Neural cell (in vitro differentiated cells): Measurements from ENCODE around the gene NCBP3. TPM values are rescaled to one million over a fixed set of nuclear protein-coding genes. Genes with fewer than 3 reads are reported as not detected.

Source experiments
- H2AFZ ChIP-seq: fragments of 200-600, 300-800 bp; sonication (generic), shearing (Covaris generic); 2 replicates; pipeline ENCODE4 v1.6.0; 2014; ENCODE audit warnings: low read depth, mild to moderate bottlenecking, antibody characterized with exemption, low read length, moderate library complexity
- H3F3A ChIP-seq: fragments of 200-600 bp; shearing (Covaris generic); 2 replicates; pipeline ENCODE4 v1.6.1; 2016; ENCODE audit warnings: mild to moderate bottlenecking, moderate library complexity, mixed read lengths, antibody characterized with exemption, low read length; ENCODE audit not compliant: insufficient read depth, poor library complexity, severe bottlenecking
- H3K27ac ChIP-seq: fragments of 200-600, 300-800 bp; sonication (generic), shearing (Covaris generic); 2 replicates; pipeline ENCODE4 v1.5.1; 2014; ENCODE audit warnings: mild to moderate bottlenecking, low read length, moderate library complexity
- H3K27me3 ChIP-seq: fragments of 300-800, 200-600 bp; sonication (generic), shearing (Covaris generic); 2 replicates; pipeline ENCODE4 v1.6.0; 2014; ENCODE audit warnings: mild to moderate bottlenecking, low read depth, low read length, moderate library complexity; ENCODE audit not compliant: insufficient read depth
- H3K36me3 ChIP-seq: fragments of 300-800, 200-600 bp; sonication (generic), shearing (Covaris generic); 2 replicates; pipeline ENCODE4 v1.5.1; 2014; ENCODE audit warnings: mild to moderate bottlenecking, antibody characterized with exemption, low read length, moderate library complexity; ENCODE audit not compliant: insufficient read depth
- H3K4me2 ChIP-seq: fragments of 300-800, 200-600 bp; sonication (generic), shearing (Covaris generic); 2 replicates; pipeline ENCODE4 v1.6.0; 2014; ENCODE audit warnings: mild to moderate bottlenecking, low read length
- H3K4me3 ChIP-seq: fragments of 300-800, 200-600 bp; sonication (generic), shearing (Covaris generic); 2 replicates; pipeline ENCODE4 v1.5.1; 2014; ENCODE audit warnings: mild to moderate bottlenecking, low read length, moderate library complexity
- H3K79me2 ChIP-seq: fragments of 200-600 bp; shearing (Covaris generic); replicated peaks from 2 replicates; pipeline ENCODE4 v1.6.0; 2014; ENCODE audit warnings: mild to moderate bottlenecking, low read length, moderate library complexity; ENCODE audit not compliant: insufficient read depth
- H3K9ac ChIP-seq: fragments of 300-800, 200-600 bp; sonication (generic), shearing (Covaris generic); 2 replicates; pipeline ENCODE4 v1.6.1; 2016; ENCODE audit warnings: mild to moderate bottlenecking, low read length, mixed read lengths
- H3K9me2 ChIP-seq: fragments of 200-600 bp; shearing (Covaris generic); 2 replicates; pipeline ENCODE4 v1.6.1; 2016; ENCODE audit warnings: mild to moderate bottlenecking, low read length, mixed read lengths; ENCODE audit not compliant: insufficient read depth
- H3K9me3 ChIP-seq: fragments of 200-600, 300-800 bp; sonication (generic), shearing (Covaris generic); 2 replicates; pipeline ENCODE4 v1.6.1; 2016; ENCODE audit warnings: mild to moderate bottlenecking, mixed run types, low read length, moderate library complexity, mixed read lengths
- H4K20me1 ChIP-seq: fragments of 200-600 bp; shearing (Covaris generic); 2 replicates; pipeline ENCODE4 v1.6.1; 2016; ENCODE audit warnings: mild to moderate bottlenecking, mixed run types; ENCODE audit not compliant: insufficient read depth
- CTCF ChIP-seq: fragments of 450-650 bp; IDR thresholded peaks from 2 replicates; pipeline ENCODE4 v1.5.1; 2014; ENCODE audit warnings: antibody characterized with exemption, mild to moderate bottlenecking, moderate library complexity; ENCODE audit not compliant: poor library complexity, severe bottlenecking
- EP300 ChIP-seq: fragments of 450-650 bp; conservative IDR thresholded peaks from 2 replicates; pipeline ENCODE4 v1.6.1; 2014; ENCODE audit warnings: antibody characterized with exemption, mild to moderate bottlenecking, moderate library complexity; ENCODE audit not compliant: poor library complexity, severe bottlenecking
- EZH2 ChIP-seq: fragments of 200-600, 300-800 bp; shearing (Covaris generic), sonication (generic); IDR thresholded peaks from 2 replicates; pipeline ENCODE4 v1.6.1; 2014; ENCODE audit warnings: antibody characterized with exemption, low read length, borderline replicate concordance, mild to moderate bottlenecking; ENCODE audit not compliant: insufficient read depth, poor library complexity, severe bottlenecking
- MXI1 ChIP-seq: fragments of 450-650 bp; conservative IDR thresholded peaks from 2 replicates; pipeline ENCODE4 v1.6.1; 2014; ENCODE audit warnings: antibody characterized with exemption, mild to moderate bottlenecking; ENCODE audit not compliant: poor library complexity, severe bottlenecking
- POLR2AphosphoS5 ChIP-seq: IDR thresholded peaks from 2 replicates; pipeline ENCODE4 v1.6.1; 2012
- RAD21 ChIP-seq: fragments of 450-650 bp; conservative IDR thresholded peaks from 2 replicates; pipeline ENCODE4 v1.6.1; 2014; ENCODE audit warnings: antibody characterized with exemption, mild to moderate bottlenecking, moderate library complexity
- REST ChIP-seq: IDR thresholded peaks from 2 replicates; pipeline ENCODE4 v1.6.1; 2012; ENCODE audit warnings: borderline replicate concordance
- SMC3 ChIP-seq: fragments of 450-650 bp; conservative IDR thresholded peaks from 2 replicates; pipeline ENCODE4 v1.6.1; 2014; ENCODE audit warnings: antibody characterized with exemption, mild to moderate bottlenecking, moderate library complexity; ENCODE audit not compliant: poor library complexity
- TAF1 ChIP-seq: IDR thresholded peaks from 2 replicates; pipeline ENCODE4 v1.6.1; 2012; ENCODE audit warnings: low read depth
- polyA plus RNA-seq: library from polyadenylated mRNA; depleted of rRNA; stranded (reverse); fragments of >200 nt; gene quantifications from 2 replicates; pipeline ENCODE4 v1.2.3, GENCODE V29; 2014

Gene NCBP3
- polyA plus RNA-seq, 1 donor from 2014 or later, result 132 TPM

GRCh38 chr17:3800362-3801271 is 45.4 kb downstream of the NCBP3 start, which contains the start of gene ITGAE:
Gene ITGAE, minus strand, starts transcription at chr17:3801188. Its CDS starts 44 bp downstream, at chr17:3801144.
- Histone ChIP-seq H3F3A (no peaks in the 10 kb centered on the region), H3K27ac (no peak within 1 kb of the TSS), H4K20me1 (no peaks in the 10 kb centered on the region), H3K36me3 (no peaks in the 10 kb centered on the region), H3K27me3 (no peaks in the 10 kb centered on the region), H3K4me3 (no peak within 1 kb of the TSS), H2AFZ (no peak within 1 kb of the TSS), H3K9me2 (no peaks in the 10 kb centered on the region), H3K9me3 (no peaks in the 10 kb centered on the region), H3K4me2 (no peak within 1 kb of the TSS), H3K9ac (no peak within 1 kb of the TSS), H3K79me2 (no peaks in the 10 kb centered on the region)
- no peak for TF ChIP-seq TAF1
- TF ChIP-seq POLR2AphosphoS5, result no peak
- TF ChIP-seq RAD21, result no peak
- no peak for TF ChIP-seq REST
- TF ChIP-seq MXI1, result no peak
- no peak for TF ChIP-seq SMC3
- no peak for TF ChIP-seq EP300
- TF ChIP-seq CTCF, result no peak
- TF ChIP-seq EZH2, result no peak

- Histone ChIP-seq H3K27me3 (no peaks in the 10 kb centered on the region), H3F3A (no peaks in the 10 kb centered on the region), H3K4me3 (no peak overlapping the region), H3K9me2 (no peaks in the 10 kb centered on the region), H2AFZ (no peak overlapping the region), H3K36me3 (no peaks in the 10 kb centered on the region), H3K9me3 (no peaks in the 10 kb centered on the region), H3K9ac (no peak overlapping the region), H3K27ac (no peak overlapping the region), H3K4me2 (no peak overlapping the region), H4K20me1 (no peaks in the 10 kb centered on the region), H3K79me2 (no peaks in the 10 kb centered on the region)
- TF ChIP-seq REST (no peak), EZH2 (no peak), MXI1 (no peak), CTCF (no peak), POLR2AphosphoS5 (no peak), EP300 (no peak), RAD21 (no peak), SMC3 (no peak), TAF1 (no peak)
These were observed 46.7 kb downstream of the NCBP3 start for GRCh38 chr17:3799181-3799945.
